Activated naive CD4-positive, alpha-beta T cell treated with anti-CD3 and anti-CD28 coated beads, Interleukin-2, amount 50 U/mL, for 16 hours (primary cell): ENCODE measurements around the gene NKAIN2.

ENCODE experiments used
- DNase-seq: peaks from one replicate; pipeline ENCODE4 v3.0.0-alpha.2; 2020

Gene NKAIN2

GRCh38 chr6:124795643-124796463 is 992.2 kb downstream of the NKAIN2 start:
- no peak for DNase-seq

GRCh38 chr6:124796464-124796970 is 992.9 kb downstream of the NKAIN2 start:
- DNase-seq, result no peak

- DNase-seq, result no peak
Observed at GRCh38 chr6:124797224-124797623, 993.6 kb downstream of the NKAIN2 start.

- no peak for DNase-seq
Observed at GRCh38 chr6:124798942-124799496, 995.4 kb downstream of the NKAIN2 start.

- DNase-seq, result no peak
Observed at GRCh38 chr6:124799638-124800037, 996.0 kb downstream of the NKAIN2 start.

- no peak for DNase-seq
Observed at GRCh38 chr6:124800222-124800621, 996.6 kb downstream of the NKAIN2 start.

GRCh38 chr6:124812067-124812466 is 1008.4 kb downstream of the NKAIN2 start:
- no peak for DNase-seq

GRCh38 chr6:124819346-124819745 is 1015.7 kb downstream of the NKAIN2 start:
- DNase-seq, result no peak

GRCh38 chr6:124822204-124822613 is 1018.5 kb downstream of the NKAIN2 start:
- DNase-seq, result no peak

GRCh38 chr6:124822721-124823120 is 1019.1 kb downstream of the NKAIN2 start:
- DNase-seq, result no peak

- DNase-seq, result no peak
Observed at GRCh38 chr6:124823240-124824111, 1019.8 kb downstream of the NKAIN2 start.

- no peak for DNase-seq
Observed at GRCh38 chr6:124825564-124825963, 1021.9 kb downstream of the NKAIN2 start.

- no peak for DNase-seq
Observed at GRCh38 chr6:124829822-124830221, 1026.2 kb downstream of the NKAIN2 start.

GRCh38 chr6:124830506-124830905 is 1026.8 kb downstream of the NKAIN2 start:
- DNase-seq, result no peak

GRCh38 chr6:124854338-124854922 is 1050.8 kb downstream of the NKAIN2 start:
- no peak for DNase-seq

GRCh38 chr6:124857746-124858145 is 1054.1 kb downstream of the NKAIN2 start:
- no peak for DNase-seq

- no peak for DNase-seq
Observed at GRCh38 chr6:124858564-124858963, 1054.9 kb downstream of the NKAIN2 start.

- DNase-seq, result no peak
Observed at GRCh38 chr6:124859366-124859765, 1055.7 kb downstream of the NKAIN2 start.

- DNase-seq, result no peak
Observed at GRCh38 chr6:124866040-124866439, 1062.4 kb downstream of the NKAIN2 start.

- no peak for DNase-seq
Observed at GRCh38 chr6:124867121-124867520, 1063.5 kb downstream of the NKAIN2 start.

- DNase-seq, result no peak
Observed at GRCh38 chr6:124868481-124868880, 1064.8 kb downstream of the NKAIN2 start.

GRCh38 chr6:124869416-124869815 is 1065.8 kb downstream of the NKAIN2 start:
- no peak for DNase-seq
